HG03439 (cell line): ENCODE data around the gene C3orf20.

ENCODE experiments used
- ATAC-seq: cut with Tn5 transposase; IDR thresholded peaks from one replicate; pipeline ENCODE4 v1.9.1; 2021; ENCODE audit warnings: mild to moderate bottlenecking, moderate library complexity; ENCODE audit not compliant: unreplicated experiment

C3orf20 gene

GRCh38 chr3:14698601-14699244 is 23.8 kb downstream of the C3orf20 start:
- no peak for ATAC-seq

- no peak for ATAC-seq
Observed at GRCh38 chr3:14699643-14700042, 24.7 kb downstream of the C3orf20 start.

- ATAC-seq: no peak
Observed at GRCh38 chr3:14700891-14701290, 25.9 kb downstream of the C3orf20 start.

- no peak for ATAC-seq
Observed at GRCh38 chr3:14701676-14702075, 26.7 kb downstream of the C3orf20 start.

- ATAC-seq: no peak
Observed at GRCh38 chr3:14703128-14703750, 28.3 kb downstream of the C3orf20 start.

- ATAC-seq: no peak
Observed at GRCh38 chr3:14703791-14704190, 28.9 kb downstream of the C3orf20 start.

GRCh38 chr3:14706096-14706495 is 31.2 kb downstream of the C3orf20 start:
- no peak for ATAC-seq

GRCh38 chr3:14716591-14716990 is 41.6 kb downstream of the C3orf20 start:
- no peak for ATAC-seq

GRCh38 chr3:14717307-14717706 is 42.4 kb downstream of the C3orf20 start:
- no peak for ATAC-seq

- no peak for ATAC-seq
Observed at GRCh38 chr3:14718539-14718938, 43.6 kb downstream of the C3orf20 start.

- ATAC-seq: no peak
Observed at GRCh38 chr3:14719006-14719405, 44.1 kb downstream of the C3orf20 start.

- no peak for ATAC-seq
Observed at GRCh38 chr3:14721126-14721864, 46.4 kb downstream of the C3orf20 start.

- ATAC-seq: no peak
Observed at GRCh38 chr3:14725013-14725412, 50.1 kb downstream of the C3orf20 start.

GRCh38 chr3:14725564-14726440 is 50.9 kb downstream of the C3orf20 start:
- no peak for ATAC-seq

GRCh38 chr3:14726441-14726780 is 51.5 kb downstream of the C3orf20 start:
- ATAC-seq: no peak

- no peak for ATAC-seq
Observed at GRCh38 chr3:14728113-14728512, 53.2 kb downstream of the C3orf20 start.

- no peak for ATAC-seq
Observed at GRCh38 chr3:14730703-14731382, 55.9 kb downstream of the C3orf20 start.

GRCh38 chr3:14740983-14741382 is 66.0 kb downstream of the C3orf20 start:
- ATAC-seq: no peak

GRCh38 chr3:14741510-14741909 is 66.6 kb downstream of the C3orf20 start:
- no peak for ATAC-seq

GRCh38 chr3:14744556-14744955 is 69.6 kb downstream of the C3orf20 start:
- no peak for ATAC-seq

GRCh38 chr3:14750650-14751049 is 75.7 kb downstream of the C3orf20 start:
- no peak for ATAC-seq
